Measurements from ENCODE around the gene TMPRSS11A. TPM values are rescaled to one million over a fixed set of nuclear protein-coding genes. Genes with fewer than 3 reads are reported as not detected.

The TMPRSS11A gene
- total RNA-seq, 4 donors from 2014 or later, result not detected

- no peak for TF ChIP-seq CTCF (IDR thresholded peaks at IDR 0.05)
- no peak for DNase-seq (ENCODE audit: low spot score)
- no peak for ATAC-seq (ENCODE audit: low FRiP score)
Observed at GRCh38 chr4:67933755-67934154, 29.5 kb downstream of the TMPRSS11A start.

GRCh38 chr4:67933038-67933437 lies 30.3 kb downstream of the TMPRSS11A start:
- DNase-seq (ENCODE audit: low spot score) (no peak), ATAC-seq (ENCODE audit: low FRiP score) (no peak)
- TF ChIP-seq CTCF (IDR thresholded peaks at IDR 0.05), result no peak

- ATAC-seq (ENCODE audit: low FRiP score), result no peak
- DNase-seq (ENCODE audit: low spot score), result no peak
- TF ChIP-seq CTCF (IDR thresholded peaks at IDR 0.05), result no peak
Observed at GRCh38 chr4:67931256-67931655, 32.0 kb downstream of the TMPRSS11A start.

- ATAC-seq (ENCODE audit: low FRiP score) (no peak), DNase-seq (ENCODE audit: low spot score) (no peak)
- no peak for TF ChIP-seq CTCF (IDR thresholded peaks at IDR 0.05)
Observed at GRCh38 chr4:67929426-67929825, 33.9 kb downstream of the TMPRSS11A start.

- ATAC-seq (ENCODE audit: low FRiP score) (no peak), DNase-seq (ENCODE audit: low spot score) (no peak)
- TF ChIP-seq CTCF (IDR thresholded peaks at IDR 0.05), result no peak
Observed at GRCh38 chr4:67928546-67928945, 34.7 kb downstream of the TMPRSS11A start.

GRCh38 chr4:67927251-67927650 lies 36.0 kb downstream of the TMPRSS11A start:
- ATAC-seq (ENCODE audit: low FRiP score), result no peak
- DNase-seq (ENCODE audit: low spot score), result no peak

More at GRCh38 chr4:67927251-67927650, 36.0 kb downstream of the TMPRSS11A start:
- no peak for TF ChIP-seq CTCF (IDR thresholded peaks at IDR 0.05)
